Keratinocyte (primary cell): ENCODE measurements around the gene ARHGAP28. TPM values are rescaled to one million over a fixed set of nuclear protein-coding genes. Genes with fewer than 3 reads are reported as not detected.

ENCODE experiments used
- DNase-seq: peaks from one replicate; pipeline ENCODE4 v3.0.0-alpha.2; 2011; ENCODE audit warnings: low read depth, missing footprints, low spot score
- FAIRE-seq: peaks from 2 replicates; lab custom pipeline; 2011; peaks lifted over from hg19 to GRCh38; lab: Jason Lieb, UNC
- H2AFZ ChIP-seq: 2 replicates; pipeline ENCODE4 v1.6.0; 2012; ENCODE audit warnings: low read length, control low read depth, inconsistent platforms; ENCODE audit not compliant: control insufficient read depth
- H3K27ac ChIP-seq: 2 replicates; pipeline ENCODE4 v1.5.1; 2011; ENCODE audit warnings: low read length; ENCODE audit not compliant: control insufficient read depth, insufficient read depth
- H3K27me3 ChIP-seq: 3 replicates; pipeline ENCODE4 v1.6.0; 2011; ENCODE audit warnings: low read length; ENCODE audit not compliant: control insufficient read depth, insufficient read depth; ENCODE audit errors: extremely low read depth
- H3K36me3 ChIP-seq, 2 experiments: 2 replicates in 1 of 2; 3 replicates in 1 of 2; pipeline ENCODE4 v1.5.1; 2011; ENCODE audit warnings: low read length in 2 of 2, mild to moderate bottlenecking in 1 of 2; ENCODE audit not compliant: control insufficient read depth in 2 of 2, insufficient read depth in 2 of 2; ENCODE audit errors: extremely low read depth in 1 of 2
- H3K4me1 ChIP-seq: 3 replicates; pipeline ENCODE4 v1.5.1; 2011; ENCODE audit warnings: low read length; ENCODE audit not compliant: control insufficient read depth, insufficient read depth; ENCODE audit errors: extremely low read depth
- H3K4me2 ChIP-seq: 3 replicates; pipeline ENCODE4 v1.6.0; 2011; ENCODE audit warnings: low read depth, low read length; ENCODE audit not compliant: control insufficient read depth, insufficient read depth; ENCODE audit errors: extremely low read depth
- H3K4me3 ChIP-seq, 3 experiments: fragments of 200-600 bp in 1 of 3; sonication (generic) in 1 of 3; 2 replicates in 2 of 3; 3 replicates in 1 of 3; pipeline ENCODE4 v1.5.1; 2011 to 2016; ENCODE audit warnings: low read length in 3 of 3, mild to moderate bottlenecking in 3 of 3, control low read depth in 2 of 3, inconsistent platforms in 1 of 3, low read depth in 1 of 3, mixed read lengths in 1 of 3, mixed run types in 1 of 3, moderate library complexity in 1 of 3; ENCODE audit not compliant: control insufficient read depth in 2 of 3, insufficient read depth in 2 of 3; ENCODE audit errors: extremely low read depth in 1 of 3
- H3K79me2 ChIP-seq: 2 replicates; pipeline ENCODE4 v1.6.0; 2012; ENCODE audit warnings: low read length; ENCODE audit not compliant: control insufficient read depth, insufficient read depth
- H3K9ac ChIP-seq: 3 replicates; pipeline ENCODE4 v1.6.0; 2011; ENCODE audit warnings: low read length; ENCODE audit not compliant: control insufficient read depth, insufficient read depth; ENCODE audit errors: extremely low read depth
- H3K9me1 ChIP-seq: 3 replicates; pipeline ENCODE4 v1.6.0; 2011; ENCODE audit warnings: low read length; ENCODE audit not compliant: control insufficient read depth, insufficient read depth; ENCODE audit errors: extremely low read depth
- H3K9me3 ChIP-seq: 2 replicates; pipeline ENCODE4 v1.5.1; 2012; ENCODE audit warnings: low read depth, low read length; ENCODE audit not compliant: control insufficient read depth
- H4K20me1 ChIP-seq: 3 replicates; pipeline ENCODE4 v1.6.0; 2011; ENCODE audit warnings: low read length; ENCODE audit not compliant: control insufficient read depth, insufficient read depth; ENCODE audit errors: extremely low read depth
- CTCF ChIP-seq, 3 experiments: IDR thresholded peaks in 1 of 3; conservative IDR thresholded peaks in 1 of 3; optimal IDR thresholded peaks in 1 of 3; 2 replicates in 2 of 3; 3 replicates in 1 of 3; pipeline versions ENCODE3 to v1.5.1; 2011; ENCODE audit warnings: low read length in 3 of 3, mild to moderate bottlenecking in 3 of 3, moderate library complexity in 2 of 3, control low read depth in 1 of 3, inconsistent platforms in 1 of 3; ENCODE audit not compliant: insufficient read depth in 2 of 3; ENCODE audit errors: extremely low read depth in 1 of 3
- EZH2 ChIP-seq: IDR thresholded peaks from one replicate; pipeline ENCODE4 v1.6.1; 2012; ENCODE audit warnings: inconsistent platforms, mild to moderate bottlenecking, low read length, moderate library complexity
- dilution Hi-C: fragments of 300-500 bp; cut with MboI; formaldehyde crosslinking; loops from one replicate; pipeline ENCODE4 v1.7.0; 2020; ENCODE audit warnings: low sequenced_read_pairs; ENCODE audit not compliant: extremely low pct_ligation_motif_present
- polyA plus RNA-seq, 5 experiments: library from polyadenylated mRNA; depleted of rRNA in 3 of 5; stranded (reverse) in 3 of 5; stranded (forward) in 1 of 5; unstranded in 1 of 5; fragments of >200 nt; gene quantifications; 1 replicate in 1 of 5; 2 replicates in 3 of 5; 3 replicates in 1 of 5; pipeline versions ENCODE4 v1.2.1 to v1.2.3, GENCODE V29; 2011 to 2012; ENCODE audit warnings: missing spikeins in 2 of 5, low read depth in 1 of 5, low replicate concordance in 1 of 5

The ARHGAP28 gene
- polyA plus RNA-seq, 1 donor (not counting 4 experiments of a cell fraction or from before 2014, with no cell fraction given), result 0.43 TPM

GRCh38 chr18:6878556-6879297 lies 149.2 kb downstream of the ARHGAP28 start:
- H3K9me3 ChIP-seq, result no peaks in the 10 kb centered on the region
- no peak for DNase-seq
- H3K27me3 ChIP-seq, result no peaks in the 10 kb centered on the region
- H3K27ac ChIP-seq, result no peak overlapping the region
- no peaks in the 10 kb centered on the region for H3K9me1 ChIP-seq
- H3K79me2 ChIP-seq, result no peaks in the 10 kb centered on the region
- no peak overlapping the region for H3K4me2 ChIP-seq
- H3K4me3 ChIP-seq, result no peak overlapping the region
- H3K9ac ChIP-seq, result no peak overlapping the region
- H3K36me3 ChIP-seq, result no peaks in the 10 kb centered on the region
- dilution Hi-C loops, result loop anchor here (10.0 kb wide), 1 partner anchor 334 kb away; no protein-coding TSS in a partner anchor
- no peak for TF ChIP-seq CTCF (optimal IDR thresholded peaks at IDR 0.05 in 1 of 3, IDR thresholded peaks at IDR 0.05 in 1 of 3, conservative IDR thresholded peaks at IDR 0.05 in 1 of 3; ENCODE audit: extremely low read depth in 1 of 3, insufficient read depth in 2 of 3, low read length in 3 of 3)
- no peak for TF ChIP-seq EZH2
- H3K4me1 ChIP-seq, result no peaks in the 10 kb centered on the region
- no peak overlapping the region for H2AFZ ChIP-seq
- no peak for FAIRE-seq
- H4K20me1 ChIP-seq, result no peaks in the 10 kb centered on the region

GRCh38 chr18:6879508-6880195 lies 150.1 kb downstream of the ARHGAP28 start:
- TF ChIP-seq EZH2 (no peak), CTCF (optimal IDR thresholded peaks at IDR 0.05 in 1 of 3, IDR thresholded peaks at IDR 0.05 in 1 of 3, conservative IDR thresholded peaks at IDR 0.05 in 1 of 3; ENCODE audit: extremely low read depth in 1 of 3, insufficient read depth in 2 of 3, low read length in 3 of 3) (no peak)
- dilution Hi-C loops, result loop anchor here (10.0 kb wide), 1 partner anchor 335 kb away; no protein-coding TSS in a partner anchor

More at GRCh38 chr18:6879508-6880195, 150.1 kb downstream of the ARHGAP28 start:
- no peak for FAIRE-seq
- no peaks in the 10 kb centered on the region for H3K9me3 ChIP-seq
- H4K20me1 ChIP-seq, result no peaks in the 10 kb centered on the region
- H3K9ac ChIP-seq, result no peak overlapping the region
- H3K79me2 ChIP-seq, result no peaks in the 10 kb centered on the region
- no peak overlapping the region for H3K27ac ChIP-seq
- H3K9me1 ChIP-seq, result no peaks in the 10 kb centered on the region
- no peak for DNase-seq
- no peak overlapping the region for H2AFZ ChIP-seq
- no peaks in the 10 kb centered on the region for H3K4me1 ChIP-seq
- H3K4me2 ChIP-seq, result no peak overlapping the region
- no peaks in the 10 kb centered on the region for H3K36me3 ChIP-seq
- H3K4me3 ChIP-seq, result no peak overlapping the region
- H3K27me3 ChIP-seq, result no peaks in the 10 kb centered on the region
